ENCODE measurements around the gene SCO2. TPM values are rescaled to one million over a fixed set of nuclear protein-coding genes. Genes with fewer than 3 reads are reported as not detected.

Gene SCO2
- total RNA-seq (2021) (3.0 and 6.1 TPM in 2 replicates), Bru-seq, nascent RNA (not detected), BruChase-seq, experiment 1, labeled RNA remaining after a 2-hour chase (percentile 40 among the genes with signal in this experiment), BruChase-seq, experiment 2, labeled RNA remaining after a 6-hour chase (not detected)
- long read RNA-seq, partial matches to known transcripts: 0 of 3 reads
- long read RNA-seq, other reads (novel, unspliced or antisense): 0 of 3 reads

- peaks cover 23% of the 10 kb centered on the region for H3K79me2 ChIP-seq (ENCODE audit: low read depth)
- DNase-seq: peak; percentile 94 to 97
These were observed at the start of gene SCO2 for GRCh38 chr22:50525104-50525857. Gene SCO2 (minus strand): TSS chr22:50525598. CDS start chr22:50524411, 1,187 bp downstream.

DNA sequence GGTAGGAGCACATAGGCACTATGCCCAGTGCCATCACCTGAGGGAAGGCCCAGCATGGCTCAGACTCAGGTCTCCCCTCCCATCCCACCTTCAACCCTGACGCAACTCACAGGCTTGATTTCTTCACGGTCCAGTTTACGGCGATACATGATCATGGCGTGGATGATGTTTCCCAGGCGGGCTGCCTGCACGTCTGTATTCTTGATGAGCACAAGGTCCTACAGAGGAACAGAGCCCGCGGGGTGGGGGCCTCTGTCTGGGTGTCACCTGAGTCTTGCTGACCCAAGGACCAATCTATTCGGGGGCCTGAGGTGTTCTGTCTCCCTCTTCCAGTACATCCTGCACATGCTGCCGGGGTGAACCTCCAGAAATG lies 49.0 kb upstream of the SCO2 start:
- Histone ChIP-seq H3K4me2 (no peak overlapping the region), H4K20me1 (ENCODE audit: insufficient read depth) (no peaks in the 10 kb centered on the region), H3K79me2 (ENCODE audit: low read depth) (no peaks in the 10 kb centered on the region), H3K27me3 (ENCODE audit: insufficient read depth, low read depth) (no peaks in the 10 kb centered on the region), H2AFZ (no peak overlapping the region), H3K4me1 (replicated peaks; ENCODE audit: insufficient read depth) (no peaks in the 10 kb centered on the region), H3K4me3 (no peak overlapping the region), H3K9me2 (ENCODE audit: insufficient read depth) (no peaks in the 10 kb centered on the region), H3K27ac (no peak overlapping the region), H3F3A (ENCODE audit: insufficient read depth, low read depth) (peaks cover under 1% of the 10 kb centered on the region; the same call in 1 of the 2 replicates), H3K36me3 (ENCODE audit: low read depth) (peaks cover 21% of the 10 kb centered on the region; the same call in 1 of the 2 replicates), H3K9me3 (ENCODE audit: insufficient read depth, low read depth) (no peaks in the 10 kb centered on the region)
- intact Hi-C loops (cut with micrococcal nuclease; ENCODE audit: unreplicated experiment): no loop called here
- POLR2A ChIA-PET (ENCODE audit: unreplicated experiment): no interaction called here
- DNase-seq: no peak
- TF ChIP-seq, protein P1, sequence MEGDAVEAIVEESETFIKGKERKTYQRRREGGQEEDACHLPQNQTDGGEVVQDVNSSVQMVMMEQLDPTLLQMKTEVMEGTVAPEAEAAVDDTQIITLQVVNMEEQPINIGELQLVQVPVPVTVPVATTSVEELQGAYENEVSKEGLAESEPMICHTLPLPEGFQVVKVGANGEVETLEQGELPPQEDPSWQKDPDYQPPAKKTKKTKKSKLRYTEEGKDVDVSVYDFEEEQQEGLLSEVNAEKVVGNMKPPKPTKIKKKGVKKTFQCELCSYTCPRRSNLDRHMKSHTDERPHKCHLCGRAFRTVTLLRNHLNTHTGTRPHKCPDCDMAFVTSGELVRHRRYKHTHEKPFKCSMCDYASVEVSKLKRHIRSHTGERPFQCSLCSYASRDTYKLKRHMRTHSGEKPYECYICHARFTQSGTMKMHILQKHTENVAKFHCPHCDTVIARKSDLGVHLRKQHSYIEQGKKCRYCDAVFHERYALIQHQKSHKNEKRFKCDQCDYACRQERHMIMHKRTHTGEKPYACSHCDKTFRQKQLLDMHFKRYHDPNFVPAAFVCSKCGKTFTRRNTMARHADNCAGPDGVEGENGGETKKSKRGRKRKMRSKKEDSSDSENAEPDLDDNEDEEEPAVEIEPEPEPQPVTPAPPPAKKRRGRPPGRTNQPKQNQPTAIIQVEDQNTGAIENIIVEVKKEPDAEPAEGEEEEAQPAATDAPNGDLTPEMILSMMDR (conservative IDR thresholded peaks at IDR 0.05): no peak
- TF ChIP-seq EZH2 (IDR thresholded peaks at IDR 0.05; ENCODE audit: low read depth): no peak
- BruUV-seq (replicated peaks): no TSS peak
- CTCF ChIA-PET: no interaction called here

More at GRCh38 chr22:50525104-50525857, at the start of gene SCO2:
- BruUV-seq (replicated peaks): no TSS peak
- H3K4me2 ChIP-seq: peak within 1 kb of the TSS; percentile 94
- ChIA-PET POLR2A (ENCODE audit: unreplicated experiment) (interaction anchor here (0.6 to 1.4 kb wide), 6 partner anchors 13 to 594 kb away, joined by 3 to 27 read pairs (median 4); partner anchors contain the start of genes LMF2 and NCAPH2), CTCF (interaction anchor here (0.6 to 2.6 kb wide), 14 partner anchors 14 to 512 kb away, joined by 3 to 14 read pairs (median 4); partner anchors contain the start of genes LMF2 and SYCE3)
- intact Hi-C loops (cut with micrococcal nuclease; ENCODE audit: unreplicated experiment): loop anchor here (2.0 kb wide), 1 partner anchor 16 kb away; the partner anchor contains the start of gene NCAPH2
- no peak for TF ChIP-seq EZH2 (IDR thresholded peaks at IDR 0.05; ENCODE audit: low read depth)
- TF ChIP-seq, protein P1 (conservative IDR thresholded peaks at IDR 0.05): peak; percentile 31; the same call in 1 of the 2 replicates
- H3K4me3 ChIP-seq: peak within 1 kb of the TSS; percentile 96
- no peaks in the 10 kb centered on the region for H3K27me3 ChIP-seq (ENCODE audit: insufficient read depth, low read depth)
- H4K20me1 ChIP-seq (ENCODE audit: insufficient read depth): peaks cover 24% of the 10 kb centered on the region
- H3K36me3 ChIP-seq (ENCODE audit: low read depth): peaks cover 5% of the 10 kb centered on the region
- H3K27ac ChIP-seq: peak within 1 kb of the TSS; percentile 56
- peak within 1 kb of the TSS; percentile 85 for H2AFZ ChIP-seq
- H3K9me2 ChIP-seq (ENCODE audit: insufficient read depth): no peaks in the 10 kb centered on the region
- H3K4me1 ChIP-seq (replicated peaks; ENCODE audit: insufficient read depth): peaks cover 23% of the 10 kb centered on the region
- no peaks in the 10 kb centered on the region for H3K9me3 ChIP-seq (ENCODE audit: insufficient read depth, low read depth)
- H3F3A ChIP-seq (ENCODE audit: insufficient read depth, low read depth): peaks cover 55% of the 10 kb centered on the region

GRCh38 chr22:50573491-50574382 lies 48.3 kb upstream of the SCO2 start:
- peaks cover 26% of the 10 kb centered on the region; the same call in 1 of the 2 replicates for H3K36me3 ChIP-seq (ENCODE audit: low read depth)
- H3F3A ChIP-seq (ENCODE audit: insufficient read depth, low read depth): no peaks in the 10 kb centered on the region; the same call in 1 of the 2 replicates
- no TSS peak for BruUV-seq (replicated peaks)
- H2AFZ ChIP-seq: no peak overlapping the region
- no peaks in the 10 kb centered on the region for H3K4me1 ChIP-seq (replicated peaks; ENCODE audit: insufficient read depth)
- H3K27me3 ChIP-seq (ENCODE audit: insufficient read depth, low read depth): no peaks in the 10 kb centered on the region
- no peak overlapping the region for H3K27ac ChIP-seq
- TF ChIP-seq, protein P1 (conservative IDR thresholded peaks at IDR 0.05): no peak
- TF ChIP-seq EZH2 (IDR thresholded peaks at IDR 0.05; ENCODE audit: low read depth): no peak
- H3K9me3 ChIP-seq (ENCODE audit: insufficient read depth, low read depth): no peaks in the 10 kb centered on the region
- no peaks in the 10 kb centered on the region for H4K20me1 ChIP-seq (ENCODE audit: insufficient read depth)
- no peak for DNase-seq
- no peak overlapping the region for H3K4me2 ChIP-seq
- intact Hi-C loops (cut with micrococcal nuclease; ENCODE audit: unreplicated experiment): no loop called here
- H3K9me2 ChIP-seq (ENCODE audit: insufficient read depth): no peaks in the 10 kb centered on the region
- H3K4me3 ChIP-seq: no peak overlapping the region
- ChIA-PET CTCF (no interaction called here), POLR2A (ENCODE audit: unreplicated experiment) (no interaction called here)
- H3K79me2 ChIP-seq (ENCODE audit: low read depth): no peaks in the 10 kb centered on the region
